ENCODE measurements around the gene SPOCK3.

DNA sequence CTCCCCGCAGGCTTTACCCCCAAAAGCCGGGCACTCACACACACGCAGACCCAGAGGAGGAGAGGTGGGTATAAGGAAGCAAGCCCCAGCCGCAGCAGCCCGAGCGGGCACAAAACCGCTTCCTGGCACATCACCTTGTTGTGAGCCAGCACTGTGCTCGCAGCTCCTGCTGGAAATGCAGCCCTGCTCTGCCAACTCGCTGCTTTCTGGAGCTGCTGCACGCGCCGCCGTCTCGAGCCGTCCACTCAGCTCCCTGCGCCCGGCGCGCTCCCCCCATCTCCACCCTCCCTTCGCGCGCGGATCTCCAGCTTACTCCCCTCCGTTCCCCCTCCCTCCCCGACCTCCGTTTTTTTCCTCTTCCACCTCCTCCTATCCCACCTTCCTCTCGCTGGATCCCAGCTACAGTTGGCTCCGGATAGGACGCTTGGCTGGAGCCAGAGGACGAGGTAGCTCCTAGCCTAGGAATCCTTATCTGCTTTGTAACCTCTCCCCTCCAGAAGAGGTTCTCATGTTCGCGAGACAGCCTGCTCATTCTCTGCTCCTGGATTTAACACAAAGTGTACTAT is at the start of gene SPOCK3:
- TF ChIP-seq POLR2A (IDR thresholded peaks at IDR 0.05) (peak; percentile 12), CTCF (IDR thresholded peaks at IDR 0.05) (no peak)

Data from prostate gland (tissue), 2 donors.